Prostate gland (tissue), 2 donors: Measurements from ENCODE around the gene DGKI. TPM values are rescaled to one million over a fixed set of nuclear protein-coding genes. Genes with fewer than 3 reads are reported as not detected.

Experiments
- DNase-seq: peaks from one replicate; pipeline ENCODE4 v3.0.0-alpha.2; 2019; ENCODE audit warnings: low spot score
- H3K27ac ChIP-seq, 2 donors: fragments of 200-600 bp; sonication (generic); 2 replicates each; pipeline ENCODE4 v1.5.1; 2017 to 2019
- H3K27me3 ChIP-seq: fragments of 200-600 bp; sonication (generic); replicated peaks from 2 replicates; pipeline ENCODE4 v1.5.1; 2019; ENCODE audit not compliant: insufficient read depth
- H3K36me3 ChIP-seq, 2 donors: fragments of 200-600 bp; sonication (generic); 1 replicate in 1 of 2; 2 replicates in 1 of 2; pipeline versions ENCODE4 v1.5.1 to v1.8.1; 2017 to 2019
- H3K4me1 ChIP-seq: fragments of 200-600 bp; sonication (generic); replicated peaks from 2 replicates; pipeline ENCODE4 v1.5.1; 2019
- H3K4me3 ChIP-seq, 2 donors: fragments of 200-600 bp; sonication (generic); 2 replicates each; pipeline ENCODE4 v1.5.1; 2017 to 2019
- H3K9me3 ChIP-seq: fragments of 200-600 bp; sonication (generic); 2 replicates; pipeline ENCODE4 v1.5.1; 2017
- POLR2A ChIP-seq: fragments of 450-650 bp; IDR thresholded peaks from one replicate; pipeline ENCODE4 v1.6.1; 2016; ENCODE audit warnings: antibody characterized with exemption, mild to moderate bottlenecking
- POLR2AphosphoS5 ChIP-seq: sonication (generic); formaldehyde crosslinking; IDR thresholded peaks from one replicate; pipeline ENCODE4 v1.6.1; 2017; ENCODE audit warnings: antibody characterized with exemption
- WGBS: methylation state at CpG from one replicate; pipeline ENCODE4 v1.1.5; 2018; 5-methylcytosine and 5-hydroxymethylcytosine counted together
- intact Hi-C: fragments of 100-400 bp; cut with DNase I; formaldehyde crosslinking; loops from one replicate; pipeline ENCODE4 v1.14.2; 2022
- total RNA-seq, 2 donors: library from RNA; depleted of rRNA; stranded (reverse); fragments of >200 nt; gene quantifications; one replicate each; pipeline ENCODE4 v1.1.0, GENCODE V29; 2016
- TF ChIP-seq, protein P1 (sequence below), 4 experiments: fragments of 200-600 bp in 2 of 4; fragments of 450-650 bp in 2 of 4; sonication (generic) in 2 of 4; IDR thresholded peaks; 1 replicate in 3 of 4; 2 replicates in 1 of 4; pipeline ENCODE4 v1.5.1; 2016 to 2019; ENCODE audit warnings: antibody characterized with exemption in 4 of 4, mild to moderate bottlenecking in 2 of 4, moderate library complexity in 2 of 4

The DGKI gene
- total RNA-seq, 2 donors from 2014 or later = 0.32 to 1.5 TPM

DNA sequence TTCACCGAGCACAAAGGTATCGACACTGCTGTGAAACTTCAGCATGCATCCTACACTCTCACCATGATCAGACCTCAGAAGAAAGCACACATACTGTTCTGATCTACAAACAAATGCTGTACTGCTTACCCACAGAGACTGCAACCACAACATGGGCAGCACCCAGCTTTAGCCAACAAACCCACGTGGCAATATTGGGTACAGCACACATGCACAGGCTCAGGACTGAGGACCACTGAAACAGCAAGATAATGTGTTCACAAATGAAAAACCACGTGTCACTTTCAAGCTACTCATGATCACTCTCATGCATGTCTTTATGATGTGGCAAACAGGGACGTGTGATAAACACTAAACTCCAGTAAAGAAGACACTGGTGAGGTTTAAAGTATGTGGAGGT lies 383.9 kb downstream of the DGKI start:
- TF ChIP-seq POLR2AphosphoS5 (no peak), POLR2A (no peak)
- TF ChIP-seq, protein P1, sequence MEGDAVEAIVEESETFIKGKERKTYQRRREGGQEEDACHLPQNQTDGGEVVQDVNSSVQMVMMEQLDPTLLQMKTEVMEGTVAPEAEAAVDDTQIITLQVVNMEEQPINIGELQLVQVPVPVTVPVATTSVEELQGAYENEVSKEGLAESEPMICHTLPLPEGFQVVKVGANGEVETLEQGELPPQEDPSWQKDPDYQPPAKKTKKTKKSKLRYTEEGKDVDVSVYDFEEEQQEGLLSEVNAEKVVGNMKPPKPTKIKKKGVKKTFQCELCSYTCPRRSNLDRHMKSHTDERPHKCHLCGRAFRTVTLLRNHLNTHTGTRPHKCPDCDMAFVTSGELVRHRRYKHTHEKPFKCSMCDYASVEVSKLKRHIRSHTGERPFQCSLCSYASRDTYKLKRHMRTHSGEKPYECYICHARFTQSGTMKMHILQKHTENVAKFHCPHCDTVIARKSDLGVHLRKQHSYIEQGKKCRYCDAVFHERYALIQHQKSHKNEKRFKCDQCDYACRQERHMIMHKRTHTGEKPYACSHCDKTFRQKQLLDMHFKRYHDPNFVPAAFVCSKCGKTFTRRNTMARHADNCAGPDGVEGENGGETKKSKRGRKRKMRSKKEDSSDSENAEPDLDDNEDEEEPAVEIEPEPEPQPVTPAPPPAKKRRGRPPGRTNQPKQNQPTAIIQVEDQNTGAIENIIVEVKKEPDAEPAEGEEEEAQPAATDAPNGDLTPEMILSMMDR (IDR thresholded peaks at IDR 0.05) = no peak
- Histone ChIP-seq H3K36me3 (no peaks in the 10 kb centered on the region), H3K27me3 (no peaks in the 10 kb centered on the region), H3K27ac (no peak overlapping the region), H3K4me1 (no peaks in the 10 kb centered on the region), H3K4me3 (no peak overlapping the region), H3K9me3 (no peaks in the 10 kb centered on the region)
- intact Hi-C loops = no loop called here
- 82% methylated on average over 5 of the region's 5 CpGs for WGBS
- no peak for DNase-seq

DNA sequence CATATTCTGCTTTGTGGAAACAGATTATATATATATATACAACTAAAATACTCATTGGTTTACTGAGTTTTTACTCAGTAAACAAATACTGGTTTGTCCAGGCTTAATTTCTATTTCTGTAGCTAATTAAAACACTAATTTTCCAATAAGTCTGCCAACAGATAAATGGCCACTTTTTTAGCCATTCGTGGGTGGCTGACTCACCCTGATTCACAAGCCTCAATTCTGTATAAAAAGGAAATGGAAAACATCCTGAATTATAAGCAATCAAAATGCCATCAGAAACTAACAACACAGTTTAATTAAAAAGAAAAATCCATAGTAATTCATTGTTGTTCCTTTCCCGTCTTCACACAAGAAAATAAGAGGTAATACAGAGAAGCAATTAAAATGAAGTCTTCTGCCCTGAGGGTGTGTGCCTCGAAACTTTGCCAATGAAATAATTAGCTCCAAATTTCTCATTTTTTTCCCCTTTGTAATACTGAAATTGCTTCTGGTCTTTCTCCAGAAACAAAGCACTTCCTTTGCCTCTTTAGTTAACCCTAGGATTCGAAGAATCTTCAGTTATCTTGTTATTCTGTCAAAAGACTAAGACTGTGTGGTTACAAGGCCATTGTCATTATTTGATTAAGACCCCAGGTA lies 384.6 kb downstream of the DGKI start:
- DNase-seq = no peak
- no peak overlapping the region for H3K27ac ChIP-seq
- TF ChIP-seq, protein P1 (IDR thresholded peaks at IDR 0.05) = no peak
- TF ChIP-seq POLR2AphosphoS5 (no peak), POLR2A (no peak)
- H3K36me3 ChIP-seq = no peaks in the 10 kb centered on the region
- H3K4me3 ChIP-seq = no peak overlapping the region
- no peaks in the 10 kb centered on the region for H3K27me3 ChIP-seq
- no peaks in the 10 kb centered on the region for H3K4me1 ChIP-seq
- WGBS = 26% methylated on average over 4 of the region's 4 CpGs
- intact Hi-C loops = no loop called here
- H3K9me3 ChIP-seq = no peaks in the 10 kb centered on the region

DNA sequence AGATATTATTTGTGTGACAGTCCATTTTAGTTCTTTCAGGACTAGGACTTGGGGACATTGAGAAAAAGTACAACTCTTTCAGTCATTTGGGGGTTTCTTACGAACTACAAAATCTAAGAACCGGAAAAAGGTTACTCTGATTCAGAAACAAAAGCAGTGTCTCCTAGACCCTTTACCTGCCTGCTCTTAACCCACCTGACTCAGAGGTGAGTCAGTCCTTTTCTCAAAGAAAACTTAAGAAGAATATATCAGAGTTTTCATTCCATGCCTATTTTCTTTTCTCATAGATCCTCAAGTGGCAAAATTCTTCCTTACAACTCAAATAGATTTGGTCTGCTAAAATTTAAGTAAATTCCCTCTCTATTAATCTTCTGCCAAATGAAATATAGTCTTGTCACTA lies 388.4 kb downstream of the DGKI start:
- H3K27me3 ChIP-seq = no peaks in the 10 kb centered on the region
- no peak overlapping the region for H3K27ac ChIP-seq
- 84% methylated on average over 2 of the region's 2 CpGs for WGBS
- no peak for TF ChIP-seq POLR2A
- TF ChIP-seq POLR2AphosphoS5 = no peak
- TF ChIP-seq, protein P1 (IDR thresholded peaks at IDR 0.05) = no peak
- intact Hi-C loops = loop anchor here (10.0 kb wide), 2 partner anchors 374 to 1654 kb away; no protein-coding TSS in a partner anchor
- DNase-seq = no peak
- no peaks in the 10 kb centered on the region for H3K9me3 ChIP-seq
- no peaks in the 10 kb centered on the region for H3K4me1 ChIP-seq
- H3K4me3 ChIP-seq = no peak overlapping the region
- H3K36me3 ChIP-seq = no peaks in the 10 kb centered on the region

DNA sequence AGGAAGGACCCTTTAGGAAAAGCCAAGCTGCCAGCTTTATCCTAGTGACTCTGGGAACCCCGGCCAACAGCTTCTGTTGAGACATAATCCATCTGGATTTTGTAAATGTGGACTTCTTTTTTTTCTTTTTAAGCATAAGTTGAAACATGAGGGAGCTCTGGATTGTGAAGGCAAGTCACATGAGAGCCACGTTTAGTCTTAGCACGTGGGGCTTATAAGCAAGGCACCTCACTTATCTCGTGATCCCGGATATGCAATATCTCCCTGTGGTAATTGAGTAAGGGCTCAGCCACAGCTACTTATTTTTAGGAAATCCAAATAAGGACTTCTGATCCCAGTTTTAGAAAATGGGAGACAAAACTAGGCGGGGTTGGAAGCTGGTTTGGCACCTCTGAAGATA lies 392.0 kb downstream of the DGKI start:
- intact Hi-C loops = loop anchor here (10.0 kb wide), 2 partner anchors 370 to 1650 kb away; no protein-coding TSS in a partner anchor

More for the DNA sequence above, 392.0 kb downstream of the DGKI start:
- no peak for TF ChIP-seq POLR2A
- TF ChIP-seq, protein P1 (IDR thresholded peaks at IDR 0.05) = no peak
- no peak for TF ChIP-seq POLR2AphosphoS5
- DNase-seq = no peak
- no peaks in the 10 kb centered on the region for H3K9me3 ChIP-seq
- no peaks in the 10 kb centered on the region for H3K36me3 ChIP-seq
- H3K27ac ChIP-seq = peak overlapping the region in 1 of 2 donors; percentile 45
- WGBS = 55% methylated on average over 6 of the region's 6 CpGs
- H3K27me3 ChIP-seq = no peaks in the 10 kb centered on the region
- no peaks in the 10 kb centered on the region for H3K4me1 ChIP-seq
- no peak overlapping the region for H3K4me3 ChIP-seq
